ENCODE results near the gene SLC8B1. TPM values are rescaled to one million over a fixed set of nuclear protein-coding genes. Genes with fewer than 3 reads are reported as not detected.
A peak's percentile ranks its signal among the peaks of the same experiment; 100 is the strongest.
"Not testable (repeated sequence)": the region's sequence is repeated elsewhere in the genome, so short reads cannot be mapped to it uniquely, and the experiment has no call there.

The SLC8B1 gene
- total RNA-seq, 2 donors from 2014 or later, result 25.2 to 44.2 TPM

DNA sequence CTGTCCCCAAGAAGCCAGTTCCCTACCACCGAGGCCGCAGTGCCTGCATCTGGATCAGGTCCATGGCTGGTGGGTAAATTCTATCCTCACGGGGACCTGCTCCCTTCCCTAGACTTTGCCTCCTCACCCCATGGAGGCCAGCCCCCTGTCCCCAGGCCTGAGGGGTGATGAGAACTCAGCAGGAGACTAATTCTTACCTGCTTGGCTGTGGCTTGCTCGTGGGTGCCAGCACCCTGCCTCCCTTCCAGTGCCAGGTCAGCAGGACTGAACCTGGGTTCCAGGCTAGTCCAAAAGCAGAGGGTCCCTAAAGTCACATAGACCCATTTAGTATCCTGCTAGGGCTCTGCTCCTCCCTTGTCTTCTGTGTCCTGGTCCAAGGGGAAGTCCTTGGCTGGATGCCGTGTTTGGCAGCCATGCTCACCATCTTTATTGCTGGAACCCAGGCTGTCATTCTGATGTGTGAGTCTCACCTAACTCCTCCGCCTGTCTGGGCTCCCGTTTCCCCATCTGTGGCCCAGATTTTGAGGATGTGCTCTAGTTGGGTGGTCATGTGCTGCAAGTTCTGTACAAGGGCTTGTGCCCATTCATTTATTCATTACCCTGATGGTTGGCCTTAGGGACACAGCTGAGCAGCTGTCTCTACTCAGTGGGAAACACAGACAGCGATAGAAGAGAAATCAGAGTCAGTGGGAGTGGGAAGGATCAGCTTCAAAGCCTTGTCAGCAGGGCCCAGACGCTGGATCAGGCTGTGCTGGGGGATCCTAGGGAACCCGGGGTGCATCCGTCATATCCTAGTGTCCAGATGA lies 24.4 kb upstream of the SLC8B1 start:
- 22 to 29% methylated on average over 7 to 11 of the region's 11 CpGs for WGBS, 2 donors
- H3K27ac ChIP-seq, result peak overlapping the region; percentile 53 to 93 (median 86)

DNA sequence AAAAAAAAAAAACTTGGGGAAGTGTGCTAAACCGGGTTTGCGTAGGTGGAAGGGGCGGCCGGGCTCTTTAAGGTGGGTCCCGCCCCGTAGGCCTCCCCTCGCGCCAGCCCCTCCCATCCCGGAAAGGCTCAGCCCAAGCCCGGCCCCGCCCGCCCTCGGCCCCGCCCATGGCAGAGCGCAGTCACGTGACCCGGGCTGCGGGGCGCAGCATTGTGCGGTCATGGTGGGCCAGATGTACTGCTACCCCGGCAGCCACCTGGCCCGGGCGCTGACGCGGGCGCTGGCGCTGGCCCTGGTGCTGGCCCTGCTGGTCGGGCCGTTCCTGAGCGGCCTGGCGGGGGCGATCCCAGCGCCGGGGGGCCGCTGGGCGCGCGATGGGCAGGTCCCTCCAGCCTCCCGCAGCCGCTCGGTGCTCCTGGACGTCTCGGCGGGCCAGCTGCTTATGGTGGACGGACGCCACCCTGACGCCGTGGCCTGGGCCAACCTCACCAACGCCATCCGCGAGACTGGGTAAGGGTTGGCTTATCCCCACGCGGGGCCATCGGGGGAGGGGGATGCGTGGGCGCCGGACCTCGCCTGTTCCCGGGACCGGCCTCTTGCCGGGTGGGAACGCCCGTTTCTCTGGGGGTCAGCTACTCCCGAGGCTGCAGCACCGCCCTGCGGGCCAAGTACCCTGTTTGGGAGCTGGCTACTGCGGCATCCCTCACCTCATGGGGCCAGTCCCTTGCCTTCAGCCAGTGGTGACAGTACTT lies 23.6 kb upstream of the SLC8B1 start, which contains the start of gene PLBD2:
PLBD2 (plus strand) TSS at position 207 of the 752 bp plus-strand sequence; CDS start at position 221, 14 bp downstream.
- intact Hi-C loops (cut with DNase I), result no loop called here
- H3K4me1 ChIP-seq, result peaks cover 47% of the 10 kb centered on the region
- no peaks in the 10 kb centered on the region for H3K9me3 ChIP-seq
- peak within 1 kb of the TSS; percentile 66 to 88 for H3K4me3 ChIP-seq
- no peaks in the 10 kb centered on the region for H3K36me3 ChIP-seq (replicated peaks in 1 of 2; ENCODE audit: insufficient read depth in 1 of 2, low read depth in 2 of 2)
- no peaks in the 10 kb centered on the region for H3K27me3 ChIP-seq
- TF ChIP-seq POLR2A (IDR thresholded peaks at IDR 0.05), result peak; percentile 42 to 63 (median 58)
- TF ChIP-seq, protein P1, sequence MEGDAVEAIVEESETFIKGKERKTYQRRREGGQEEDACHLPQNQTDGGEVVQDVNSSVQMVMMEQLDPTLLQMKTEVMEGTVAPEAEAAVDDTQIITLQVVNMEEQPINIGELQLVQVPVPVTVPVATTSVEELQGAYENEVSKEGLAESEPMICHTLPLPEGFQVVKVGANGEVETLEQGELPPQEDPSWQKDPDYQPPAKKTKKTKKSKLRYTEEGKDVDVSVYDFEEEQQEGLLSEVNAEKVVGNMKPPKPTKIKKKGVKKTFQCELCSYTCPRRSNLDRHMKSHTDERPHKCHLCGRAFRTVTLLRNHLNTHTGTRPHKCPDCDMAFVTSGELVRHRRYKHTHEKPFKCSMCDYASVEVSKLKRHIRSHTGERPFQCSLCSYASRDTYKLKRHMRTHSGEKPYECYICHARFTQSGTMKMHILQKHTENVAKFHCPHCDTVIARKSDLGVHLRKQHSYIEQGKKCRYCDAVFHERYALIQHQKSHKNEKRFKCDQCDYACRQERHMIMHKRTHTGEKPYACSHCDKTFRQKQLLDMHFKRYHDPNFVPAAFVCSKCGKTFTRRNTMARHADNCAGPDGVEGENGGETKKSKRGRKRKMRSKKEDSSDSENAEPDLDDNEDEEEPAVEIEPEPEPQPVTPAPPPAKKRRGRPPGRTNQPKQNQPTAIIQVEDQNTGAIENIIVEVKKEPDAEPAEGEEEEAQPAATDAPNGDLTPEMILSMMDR (IDR thresholded peaks at IDR 0.05), result peak in 1 of 7 experiments; percentile 6
- peak; percentile 96 to 98 (median 97) for DNase-seq
- WGBS, 2 donors, result 0 to 1% methylated on average over 12 to 56 of the region's 67 CpGs
- H3K27ac ChIP-seq, result peak within 1 kb of the TSS; percentile 83 to 93 (median 86)
- peak; percentile 91 for ATAC-seq

More for the DNA sequence above, 24.4 kb upstream of the SLC8B1 start:
- no peaks in the 10 kb centered on the region for H3K36me3 ChIP-seq (replicated peaks in 1 of 2; ENCODE audit: insufficient read depth in 1 of 2, low read depth in 2 of 2)
- no peak for ATAC-seq
- H3K4me1 ChIP-seq, result peaks cover 47% of the 10 kb centered on the region
- peak overlapping the region; percentile 66 to 88 for H3K4me3 ChIP-seq
- TF ChIP-seq POLR2A (IDR thresholded peaks at IDR 0.05), result no peak
- TF ChIP-seq, protein P1 (IDR thresholded peaks at IDR 0.05), result no peak
- no peaks in the 10 kb centered on the region for H3K9me3 ChIP-seq
- no peaks in the 10 kb centered on the region for H3K27me3 ChIP-seq
- intact Hi-C loops (cut with DNase I), result no loop called here
- peak; percentile 30 to 43 (median 30) for DNase-seq

DNA sequence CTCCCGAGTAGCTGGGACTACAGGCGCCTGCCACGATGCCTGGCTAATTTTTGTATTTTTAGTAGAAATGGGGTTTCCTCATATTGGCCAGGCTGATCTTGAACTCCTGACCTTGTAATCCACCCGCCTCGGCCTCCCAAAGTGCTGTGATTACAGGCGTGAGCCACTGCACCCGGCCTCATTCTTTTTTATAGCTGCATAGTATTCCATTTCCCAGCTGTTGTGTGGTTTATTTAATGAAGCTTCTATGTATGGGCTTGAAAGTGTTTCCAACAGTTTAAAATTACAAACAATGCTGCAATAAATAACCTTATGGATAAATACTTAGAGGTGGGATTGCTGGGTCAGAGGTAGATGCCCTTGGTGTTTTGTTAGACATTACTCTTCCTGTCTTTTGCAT lies 19.3 kb upstream of the SLC8B1 start:
- DNase-seq; H3K9me3 ChIP-seq; ATAC-seq; H3K27me3 ChIP-seq; H3K27ac ChIP-seq; H3K36me3 ChIP-seq (replicated peaks in 1 of 2; ENCODE audit: insufficient read depth in 1 of 2, low read depth in 2 of 2); intact Hi-C loops (cut with DNase I); H3K4me3 ChIP-seq: not testable (repeated sequence)
- WGBS, 2 donors, result 79 to 94% methylated on average over 7 of the region's 7 CpGs
- H3K4me1 ChIP-seq, result peaks cover 35% of the 10 kb centered on the region

DNA sequence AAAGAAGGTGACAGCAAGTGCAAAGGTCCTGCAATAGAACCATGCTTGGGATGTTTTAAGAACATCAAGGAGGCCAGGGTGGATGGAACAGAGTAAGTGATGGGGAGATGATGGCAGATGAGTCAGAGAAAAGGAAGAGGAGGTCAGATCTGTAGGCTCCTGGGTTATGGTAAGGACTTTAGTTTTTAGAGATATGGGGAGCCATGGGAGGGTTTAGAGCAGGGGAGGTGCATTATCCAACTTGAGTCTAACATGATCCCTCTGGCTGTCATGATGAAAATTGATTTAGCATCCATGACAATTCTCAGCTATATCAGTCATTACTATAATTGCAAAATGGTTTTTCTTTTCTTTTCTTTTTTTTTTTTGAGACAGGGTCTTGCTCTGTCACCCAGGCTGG lies 16.2 kb upstream of the SLC8B1 start:
- intact Hi-C loops (cut with DNase I), result no loop called here
- no peaks in the 10 kb centered on the region for H3K9me3 ChIP-seq
- no peak overlapping the region for H3K4me3 ChIP-seq
- H3K36me3 ChIP-seq (replicated peaks in 1 of 2; ENCODE audit: insufficient read depth in 1 of 2, low read depth in 2 of 2), result no peaks in the 10 kb centered on the region
- H3K27ac ChIP-seq, result no peak overlapping the region
- DNase-seq (no peak), ATAC-seq (no peak)
- H3K4me1 ChIP-seq, result peaks cover 15% of the 10 kb centered on the region
- H3K27me3 ChIP-seq, result no peaks in the 10 kb centered on the region
- no peak for TF ChIP-seq POLR2A (IDR thresholded peaks at IDR 0.05)
- TF ChIP-seq, protein P1 (IDR thresholded peaks at IDR 0.05), result no peak

DNA sequence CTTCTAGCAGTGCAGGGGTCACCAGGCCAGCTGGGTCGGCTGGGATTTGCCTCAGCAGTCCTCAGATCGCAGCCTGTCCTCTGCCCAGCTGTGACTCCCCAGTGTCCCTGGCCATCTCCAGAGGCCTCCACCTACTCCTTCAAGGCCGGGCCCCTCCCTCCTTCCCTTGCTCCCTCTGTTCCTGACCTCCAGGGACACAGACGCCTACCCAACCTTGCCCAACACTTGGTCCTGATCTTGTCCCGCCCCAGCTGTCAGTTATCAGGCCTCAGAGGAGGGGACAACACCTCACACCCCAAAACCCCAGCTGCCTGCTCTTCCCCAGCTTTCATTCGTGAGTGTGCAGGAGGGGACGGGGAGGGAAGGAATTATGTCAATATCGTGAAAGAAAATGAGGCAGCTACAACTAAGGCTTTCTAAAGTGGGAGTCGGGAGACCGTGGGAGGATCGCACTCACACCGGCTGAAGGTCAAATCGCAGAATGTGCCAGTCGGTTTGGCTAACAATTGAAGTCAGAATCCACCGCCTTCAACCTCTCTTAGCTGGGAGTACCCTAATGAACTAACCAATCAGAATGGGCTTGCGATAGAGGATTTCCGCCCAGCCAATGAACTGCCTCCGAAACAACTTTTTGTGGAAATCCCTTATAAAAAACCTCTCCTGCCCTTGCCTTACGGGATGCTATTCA lies 14.1 kb upstream of the SLC8B1 start:
- DNase-seq (no peak), ATAC-seq (no peak)
- Histone ChIP-seq H3K27ac (no peak overlapping the region), H3K4me3 (no peak overlapping the region), H3K36me3 (replicated peaks in 1 of 2; ENCODE audit: insufficient read depth in 1 of 2, low read depth in 2 of 2) (no peaks in the 10 kb centered on the region), H3K9me3 (no peaks in the 10 kb centered on the region), H3K4me1 (no peaks in the 10 kb centered on the region), H3K27me3 (no peaks in the 10 kb centered on the region)
- no peak for TF ChIP-seq POLR2A (IDR thresholded peaks at IDR 0.05)
- TF ChIP-seq, protein P1 (IDR thresholded peaks at IDR 0.05), result no peak
- intact Hi-C loops (cut with DNase I), result no loop called here
- WGBS, 2 donors, result 56 to 60% methylated on average over 19 of the region's 19 CpGs
